Retina (tissue), 1 donor: ENCODE data around the gene CTBP2.
A peak's percentile ranks its signal among the peaks of the same experiment; 100 is the strongest.

Source experiments
- DNase-seq: peaks from one replicate; pipeline ENCODE4 v3.0.0-alpha.2; 2016

CTBP2 gene

DNA sequence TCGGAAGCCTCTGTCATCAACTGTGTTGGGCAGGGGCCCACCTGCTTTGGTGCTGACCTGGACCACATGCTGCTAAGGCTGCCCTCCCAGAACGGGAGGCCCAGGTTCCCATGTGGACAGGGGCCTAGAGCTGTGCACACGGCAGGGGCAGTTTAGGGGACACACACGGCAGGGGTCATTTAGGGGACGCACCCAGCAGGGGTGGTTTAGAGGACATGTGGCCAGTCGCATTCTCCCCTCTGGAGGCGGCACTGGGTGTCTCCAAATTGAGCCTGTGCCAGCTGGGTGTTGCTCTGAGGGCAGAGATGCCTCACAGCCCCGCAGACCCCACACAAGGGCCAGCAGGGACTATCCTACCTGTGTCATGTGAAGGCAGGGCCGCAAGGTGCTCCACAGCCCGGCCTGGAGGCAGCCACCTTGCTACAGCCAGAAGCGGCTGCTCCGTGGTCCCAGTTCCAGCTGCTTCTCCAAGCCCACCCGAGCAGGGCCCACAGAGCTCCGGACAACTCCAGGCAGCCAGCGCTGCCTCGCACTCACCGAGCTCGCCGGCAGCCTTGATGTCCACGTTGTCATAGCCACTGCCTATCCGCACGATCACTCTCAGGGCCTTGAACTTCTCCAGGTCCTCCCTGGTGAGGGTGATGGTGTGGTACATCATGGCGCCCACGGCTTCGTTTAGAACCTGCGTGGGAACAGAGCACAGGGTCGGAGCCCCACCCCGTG lies 157.8 kb downstream of the CTBP2 start:
- DNase-seq, result no peak

GRCh38 chr10:125002047-125002422 lies 158.3 kb downstream of the CTBP2 start:
- DNase-seq, result no peak

DNA sequence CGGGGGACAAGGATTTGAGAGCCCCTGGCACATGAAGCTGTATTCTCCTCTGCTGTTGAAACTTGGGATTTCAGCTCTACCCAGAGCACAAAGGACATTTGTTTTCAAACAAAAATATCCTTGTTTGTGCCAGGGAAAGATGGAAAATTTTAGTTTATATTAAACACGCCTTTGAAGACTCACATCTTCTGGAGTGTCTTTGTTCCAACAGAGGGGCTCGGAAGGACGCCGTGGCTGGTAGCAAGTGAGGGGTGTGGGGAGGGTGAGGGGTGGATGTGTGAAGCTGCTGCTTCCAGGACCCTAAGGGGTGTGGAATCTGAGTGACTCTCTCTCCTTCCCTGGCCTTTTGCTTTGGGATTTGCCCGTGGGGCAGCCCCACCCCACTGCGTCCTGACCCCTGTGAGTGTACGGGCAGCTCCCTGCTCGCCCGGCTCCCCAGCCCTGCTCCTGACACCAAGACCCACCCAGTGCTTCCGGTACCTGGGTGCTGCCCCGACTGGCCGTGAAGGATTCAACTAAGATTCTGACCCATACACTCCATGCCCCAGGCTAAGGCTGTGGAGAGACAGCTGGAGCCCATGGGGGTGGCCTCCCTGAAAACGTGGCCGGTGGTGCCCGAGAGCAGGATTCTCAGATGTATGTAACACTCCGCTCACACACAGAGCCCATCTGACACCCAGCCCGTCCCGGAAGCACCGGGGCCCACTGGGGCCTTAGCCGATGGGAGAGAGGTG lies 158.9 kb downstream of the CTBP2 start:
- DNase-seq, result no peak

GRCh38 chr10:125000366-125001312 lies 159.7 kb downstream of the CTBP2 start:
- peak; percentile 87 for DNase-seq

- DNase-seq, result no peak
Observed at GRCh38 chr10:124999433-125000365, 160.7 kb downstream of the CTBP2 start.

DNA sequence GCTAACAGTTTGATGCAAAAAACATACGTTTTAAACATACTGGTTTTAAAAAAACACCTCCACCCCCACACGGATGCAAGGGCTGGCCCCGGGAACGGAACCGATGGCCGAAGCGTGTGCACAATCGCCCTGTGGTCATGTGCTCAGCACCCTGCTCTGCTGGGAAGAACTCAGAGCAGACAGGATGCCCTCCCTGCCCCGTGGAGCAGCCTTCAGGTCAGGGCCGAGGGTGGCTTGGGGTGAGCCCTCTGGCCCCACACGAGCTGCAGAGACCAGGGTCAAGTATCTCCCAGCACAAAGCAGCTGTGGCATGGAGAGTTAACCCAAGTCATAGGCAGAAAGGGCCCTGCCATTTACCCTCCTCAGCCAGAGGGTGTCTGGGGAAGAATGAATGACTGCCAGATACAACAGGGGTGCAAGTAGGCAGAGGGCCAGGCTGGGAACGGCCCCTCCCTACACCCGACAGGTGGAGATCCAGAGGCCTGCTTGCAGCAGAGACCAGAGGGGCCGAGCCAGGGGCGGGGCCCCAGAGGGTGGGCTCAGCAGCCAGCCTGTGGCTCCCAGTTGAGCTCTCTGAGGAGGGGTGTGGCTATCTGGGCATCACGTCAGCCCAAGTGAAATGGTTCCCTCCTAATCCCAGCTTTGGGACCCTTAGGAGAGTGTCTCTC lies 161.6 kb downstream of the CTBP2 start:
- DNase-seq, result no peak

GRCh38 chr10:124997771-124998623 lies 162.4 kb downstream of the CTBP2 start:
- no peak for DNase-seq

DNA sequence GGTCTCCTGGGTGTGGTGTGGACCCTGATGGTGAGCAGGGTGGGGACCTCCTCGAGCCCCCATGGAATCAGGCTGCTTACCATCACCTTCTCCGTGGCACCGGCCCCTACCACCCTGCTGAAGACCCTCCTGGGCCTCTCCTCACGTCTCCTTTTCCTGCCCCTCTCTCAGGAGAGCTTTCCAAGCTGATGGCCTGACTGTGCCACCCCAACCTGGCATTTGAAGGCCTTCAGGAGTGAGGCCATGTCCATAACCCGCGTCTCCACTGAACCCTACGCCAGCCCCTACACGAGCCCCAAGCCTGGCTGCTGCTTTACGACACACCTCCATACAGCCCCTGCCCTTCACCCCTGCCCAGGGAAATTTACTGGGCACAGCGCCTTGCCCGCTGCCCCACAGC lies 163.1 kb downstream of the CTBP2 start:
- DNase-seq, result no peak

DNA sequence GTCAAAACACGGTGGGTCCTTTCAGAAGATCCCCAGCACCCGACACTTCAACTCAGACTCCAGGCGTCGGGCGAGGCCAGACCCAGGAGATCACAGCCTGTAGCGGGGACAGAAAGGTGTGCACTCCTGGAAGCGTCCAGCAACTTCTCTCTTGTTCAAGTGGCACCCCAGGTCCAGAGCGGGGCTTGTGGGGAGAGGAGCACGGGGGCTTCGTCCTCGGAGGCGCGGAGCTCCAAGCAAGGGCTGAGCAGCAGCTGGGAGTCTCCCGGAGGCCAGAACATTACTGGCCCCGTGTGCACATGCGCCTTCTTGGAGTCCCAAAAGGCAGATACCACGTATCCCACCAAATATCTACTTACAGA lies 163.5 kb downstream of the CTBP2 start:
- no peak for DNase-seq

- DNase-seq, result no peak
Observed at GRCh38 chr10:124996127-124996853, 164.1 kb downstream of the CTBP2 start.

DNA sequence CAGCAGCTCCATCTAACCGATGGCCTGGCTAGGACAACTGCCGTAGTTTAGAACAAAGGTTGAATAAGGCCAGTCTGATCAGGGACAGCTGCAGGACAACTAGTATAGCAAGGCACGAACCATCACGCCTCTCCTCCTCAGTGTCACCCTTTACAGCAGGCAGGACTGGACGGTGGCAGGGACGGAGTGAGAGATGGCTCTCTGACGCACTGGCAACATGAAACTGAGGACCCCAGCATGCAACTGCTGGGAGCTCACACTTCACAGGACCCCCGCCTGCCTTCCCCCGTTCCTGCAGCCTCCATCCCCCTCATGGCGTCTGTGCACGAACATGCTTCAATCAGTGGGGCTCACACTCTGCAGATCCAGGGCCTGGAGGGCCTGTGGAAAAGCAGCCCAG lies 164.8 kb downstream of the CTBP2 start:
- no peak for DNase-seq

- no peak for DNase-seq
Observed at GRCh38 chr10:124994573-124995473, 165.5 kb downstream of the CTBP2 start.

DNA sequence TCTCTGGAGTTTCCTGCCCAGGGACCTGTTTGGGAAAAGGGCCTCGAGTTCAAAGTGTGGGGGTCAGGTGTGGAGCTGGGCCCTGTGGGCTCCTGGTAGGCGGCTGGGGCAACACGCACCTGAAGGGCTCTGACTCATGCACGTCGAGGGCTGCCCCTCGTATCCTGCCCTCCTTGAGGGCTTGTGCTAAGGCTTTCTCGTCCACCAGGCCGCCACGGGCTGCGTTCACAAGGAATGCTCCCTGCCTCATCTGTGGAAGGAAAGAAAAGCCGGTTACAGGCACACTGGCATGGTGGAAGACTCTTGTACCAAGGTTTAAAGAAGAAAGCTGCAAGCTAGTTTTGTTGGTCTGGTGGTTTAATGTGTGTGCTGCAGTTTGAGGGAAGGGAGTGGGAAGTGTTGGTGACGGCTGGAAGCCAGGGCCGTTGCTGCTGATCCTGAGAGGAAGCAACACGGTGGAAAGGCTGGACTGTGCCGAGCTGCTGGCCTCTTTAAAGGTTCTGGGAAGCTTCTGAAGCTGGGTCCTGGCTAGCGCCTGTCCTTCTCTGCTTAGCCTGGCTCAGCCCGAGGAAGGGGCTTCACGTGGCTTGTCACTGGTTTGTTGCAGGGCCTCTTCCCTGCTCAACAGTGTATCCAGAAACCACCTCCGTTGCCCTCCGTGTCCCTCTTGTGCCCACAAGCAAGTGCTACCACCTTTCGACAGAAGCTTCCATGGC lies 166.5 kb downstream of the CTBP2 start:
- DNase-seq, result no peak

GRCh38 chr10:124993345-124993708 lies 167.0 kb downstream of the CTBP2 start:
- DNase-seq, result no peak

DNA sequence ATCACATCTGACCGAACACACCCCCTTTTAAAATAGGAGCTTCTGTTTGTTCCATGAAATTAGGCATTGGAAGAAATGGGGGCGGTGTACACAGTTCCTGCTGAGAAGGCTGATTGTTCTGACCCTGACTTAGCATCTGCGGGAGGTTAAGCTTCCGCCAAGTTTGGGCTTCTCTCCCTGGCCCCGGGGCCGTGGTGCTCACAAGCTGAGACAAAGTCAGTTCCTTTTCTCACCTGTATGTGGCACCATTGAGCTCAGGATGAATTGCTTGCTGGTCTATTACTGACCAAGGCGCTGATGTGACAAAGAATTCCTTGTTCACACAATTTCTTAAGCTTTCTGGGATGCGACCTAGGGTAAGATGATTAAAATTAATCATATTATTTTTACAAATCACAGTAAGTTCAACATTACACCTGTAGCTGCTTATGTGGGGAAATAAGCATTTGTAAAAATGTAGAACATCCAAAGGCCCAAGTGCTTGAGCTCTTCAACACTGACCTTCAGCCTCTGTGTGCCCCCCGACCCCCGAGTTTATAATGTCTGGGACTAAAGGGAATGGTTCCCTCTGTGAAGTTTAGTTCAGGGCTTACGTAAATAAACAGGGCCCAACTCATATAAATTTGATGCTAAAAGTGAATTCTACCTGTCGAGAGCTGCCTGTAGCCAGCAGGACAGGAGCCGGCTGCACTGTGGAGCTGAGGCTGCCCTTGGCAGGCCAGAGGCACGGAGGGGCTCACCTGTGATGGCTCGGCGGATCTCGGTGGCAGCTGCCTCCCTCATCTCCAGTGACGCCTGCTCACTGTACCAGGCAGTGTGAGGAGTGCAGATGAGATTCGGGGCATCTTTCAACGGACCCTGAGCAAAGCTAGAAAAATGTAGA lies 167.7 kb downstream of the CTBP2 start:
- DNase-seq, result peak; percentile 53

DNA sequence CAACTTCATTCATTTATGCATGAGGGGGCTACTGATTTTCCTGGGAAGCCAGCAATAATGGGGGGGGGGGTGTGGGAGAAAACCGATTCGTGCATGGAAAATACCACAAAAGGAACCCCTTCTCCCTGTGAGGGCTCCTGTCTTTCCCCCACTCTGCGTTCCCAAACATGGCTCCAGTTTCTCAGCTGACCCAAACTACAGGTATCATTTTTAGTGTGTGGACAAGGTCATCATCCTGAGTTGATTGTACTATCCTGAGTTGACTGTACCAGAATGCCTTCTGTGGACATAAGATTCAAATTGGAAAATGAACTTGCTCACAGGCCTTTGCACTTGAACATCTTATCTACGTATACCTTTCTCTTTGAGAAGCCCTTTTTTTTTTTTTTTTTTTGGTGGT lies 168.5 kb downstream of the CTBP2 start:
- no peak for DNase-seq
